ENCODE data around the gene SPACDR. TPM values are rescaled to one million over a fixed set of nuclear protein-coding genes. Genes with fewer than 3 reads are reported as not detected.

SPACDR gene
- total RNA-seq, 1 experiment from 2014 or later: 2.9 TPM

GRCh38 chr7:100496509-100496908 lies 32.4 kb upstream of the SPACDR start:
- BruUV-seq (replicated peaks): no TSS peak

GRCh38 chr7:100493476-100494264 lies 29.6 kb upstream of the SPACDR start:
- POLR2A ChIA-PET (ENCODE audit: low non-redundant PET): no interaction called here
- Histone ChIP-seq H3K27me3 (replicated peaks; ENCODE audit: insufficient read depth, low read depth, low read length, poor library complexity) (no peaks in the 10 kb centered on the region), H3K4me3 (ENCODE audit: low read depth, low read length, poor library complexity, severe bottlenecking) (no peak overlapping the region)

More at GRCh38 chr7:100496509-100496908, 32.4 kb upstream of the SPACDR start:
- H3K36me3 ChIP-seq (ENCODE audit: insufficient read depth, low read length, poor library complexity, severe bottlenecking): no peaks in the 10 kb centered on the region
- H3K4me1 ChIP-seq (ENCODE audit: insufficient read depth, low read length, poor library complexity, severe bottlenecking): no peaks in the 10 kb centered on the region
- POLR2A ChIA-PET (ENCODE audit: low non-redundant PET): no interaction called here
- TF ChIP-seq EZH2 (IDR thresholded peaks at IDR 0.05; ENCODE audit: borderline replicate concordance, low read depth, low read length, poor library complexity, severe bottlenecking) (no peak), CTCF (conservative IDR thresholded peaks at IDR 0.05; ENCODE audit: low read depth, low read length) (no peak)
- CTCF ChIA-PET: no interaction called here
- no peak overlapping the region for H3K27ac ChIP-seq (ENCODE audit: low read depth, low read length, poor library complexity, severe bottlenecking)
- intact Hi-C loops (cut with micrococcal nuclease; ENCODE audit: unreplicated experiment): no loop called here
- no peak for DNase-seq (ENCODE audit: low spot score)
- H3K9me3 ChIP-seq (ENCODE audit: low read depth, low read length, poor library complexity, severe bottlenecking): no peaks in the 10 kb centered on the region
- H3K4me3 ChIP-seq (ENCODE audit: low read depth, low read length, poor library complexity, severe bottlenecking): no peak overlapping the region
- H3K27me3 ChIP-seq (replicated peaks; ENCODE audit: insufficient read depth, low read depth, low read length, poor library complexity): no peaks in the 10 kb centered on the region

GRCh38 chr7:100492738-100493475 lies 28.8 kb upstream of the SPACDR start:
- Histone ChIP-seq H3K27me3 (replicated peaks; ENCODE audit: insufficient read depth, low read depth, low read length, poor library complexity) (no peaks in the 10 kb centered on the region), H3K4me1 (ENCODE audit: insufficient read depth, low read length, poor library complexity, severe bottlenecking) (no peaks in the 10 kb centered on the region), H3K27ac (ENCODE audit: low read depth, low read length, poor library complexity, severe bottlenecking) (no peak overlapping the region), H3K4me3 (ENCODE audit: low read depth, low read length, poor library complexity, severe bottlenecking) (no peak overlapping the region), H3K36me3 (ENCODE audit: insufficient read depth, low read length, poor library complexity, severe bottlenecking) (no peaks in the 10 kb centered on the region), H3K9me3 (ENCODE audit: low read depth, low read length, poor library complexity, severe bottlenecking) (no peaks in the 10 kb centered on the region)
- intact Hi-C loops (cut with micrococcal nuclease; ENCODE audit: unreplicated experiment): no loop called here
- no peak for DNase-seq (ENCODE audit: low spot score)
- ChIA-PET CTCF (no interaction called here), POLR2A (ENCODE audit: low non-redundant PET) (no interaction called here)
- BruUV-seq (replicated peaks): no TSS peak
- TF ChIP-seq CTCF (conservative IDR thresholded peaks at IDR 0.05; ENCODE audit: low read depth, low read length) (no peak), EZH2 (IDR thresholded peaks at IDR 0.05; ENCODE audit: borderline replicate concordance, low read depth, low read length, poor library complexity, severe bottlenecking) (no peak)

More at GRCh38 chr7:100493476-100494264, 29.6 kb upstream of the SPACDR start:
- Histone ChIP-seq H3K4me1 (ENCODE audit: insufficient read depth, low read length, poor library complexity, severe bottlenecking) (no peaks in the 10 kb centered on the region), H3K9me3 (ENCODE audit: low read depth, low read length, poor library complexity, severe bottlenecking) (no peaks in the 10 kb centered on the region), H3K36me3 (ENCODE audit: insufficient read depth, low read length, poor library complexity, severe bottlenecking) (no peaks in the 10 kb centered on the region), H3K27ac (ENCODE audit: low read depth, low read length, poor library complexity, severe bottlenecking) (no peak overlapping the region)
- CTCF ChIA-PET: no interaction called here
- intact Hi-C loops (cut with micrococcal nuclease; ENCODE audit: unreplicated experiment): no loop called here
- no peak for DNase-seq (ENCODE audit: low spot score)
- BruUV-seq (replicated peaks): no TSS peak
- TF ChIP-seq CTCF (conservative IDR thresholded peaks at IDR 0.05; ENCODE audit: low read depth, low read length) (no peak), EZH2 (IDR thresholded peaks at IDR 0.05; ENCODE audit: borderline replicate concordance, low read depth, low read length, poor library complexity, severe bottlenecking) (no peak)

Data from A673 (cell line).